Stimulated activated CD4-positive, alpha-beta T cell treated with anti-CD3 and anti-CD28 coated beads, Interleukin-4, amount 100 ng/mL, for 24 hours (primary cell): Measurements from ENCODE around the gene PTPRG.

Source experiments
- DNase-seq: peaks from one replicate; pipeline ENCODE4 v3.0.0-alpha.2; 2020

The PTPRG gene

DNA sequence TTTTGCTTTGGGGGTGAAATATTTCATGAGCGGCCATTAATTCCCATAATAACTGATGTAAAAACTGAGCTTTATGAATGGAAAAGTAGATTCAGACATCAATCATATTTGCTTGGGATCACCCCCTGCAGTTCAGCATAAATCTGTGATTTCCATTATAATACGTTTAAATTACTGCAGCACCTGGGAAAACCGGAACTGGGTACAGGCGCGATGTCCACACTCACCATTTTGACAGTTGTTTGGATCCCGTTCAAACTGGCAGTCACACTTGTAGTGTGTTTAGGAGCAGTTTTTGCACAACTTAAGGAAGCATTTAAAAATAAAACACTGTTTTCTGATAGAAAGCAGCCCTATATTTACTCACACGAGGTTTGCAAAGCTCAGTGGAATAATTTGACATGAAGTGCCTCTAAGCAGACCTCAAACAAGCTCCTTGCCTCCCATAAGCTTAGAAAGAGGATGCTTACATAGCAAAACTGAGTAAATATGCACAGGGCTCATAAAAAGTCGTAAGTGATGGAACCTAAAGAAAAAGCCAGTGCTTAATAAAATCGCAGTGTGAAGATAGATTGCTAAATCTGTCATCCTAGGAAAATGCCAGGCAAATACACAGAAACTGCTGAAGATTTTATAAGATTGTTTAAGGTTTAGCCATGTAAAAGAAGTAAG, 377.6 kb downstream of the PTPRG start:
- no peak for DNase-seq

DNA sequence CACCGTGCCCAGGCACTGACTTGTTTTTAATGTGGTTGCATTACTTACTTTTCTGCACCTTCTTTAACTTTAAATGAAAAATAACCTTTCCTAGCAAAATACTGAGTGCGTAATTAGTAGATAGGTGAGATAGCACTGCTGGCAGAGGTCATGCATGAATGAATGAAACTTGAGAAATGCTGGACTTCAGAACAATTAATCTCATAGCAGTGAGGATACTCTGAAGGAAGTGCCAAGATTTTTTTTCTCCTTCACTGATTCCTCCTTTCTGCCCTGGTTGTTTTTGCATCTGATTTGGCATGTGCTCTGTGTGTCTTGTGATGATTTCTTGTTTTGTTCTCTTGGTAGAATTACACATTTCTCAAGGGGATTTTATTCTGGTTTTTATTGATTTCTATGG, 378.9 kb downstream of the PTPRG start:
- DNase-seq, result no peak

DNA sequence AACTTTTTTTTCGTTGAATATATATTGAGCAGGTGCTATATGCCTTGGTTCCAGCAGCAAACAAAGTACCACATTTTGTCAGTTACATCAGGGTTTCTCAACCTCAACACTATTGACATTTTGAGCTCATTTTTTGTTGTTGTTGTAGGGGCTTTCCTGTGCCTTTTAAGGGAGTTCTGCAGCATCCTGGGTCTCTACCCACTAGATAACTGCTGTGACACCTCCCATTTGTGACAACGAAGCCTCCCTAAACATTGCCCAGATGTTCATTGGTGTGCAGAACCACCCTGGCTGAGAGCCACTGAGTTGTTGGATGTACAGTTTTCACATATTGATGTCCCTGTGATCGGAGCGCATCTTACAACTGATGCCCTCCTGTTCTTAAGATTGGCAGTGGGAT, 382.6 kb downstream of the PTPRG start:
- DNase-seq, result no peak

DNA sequence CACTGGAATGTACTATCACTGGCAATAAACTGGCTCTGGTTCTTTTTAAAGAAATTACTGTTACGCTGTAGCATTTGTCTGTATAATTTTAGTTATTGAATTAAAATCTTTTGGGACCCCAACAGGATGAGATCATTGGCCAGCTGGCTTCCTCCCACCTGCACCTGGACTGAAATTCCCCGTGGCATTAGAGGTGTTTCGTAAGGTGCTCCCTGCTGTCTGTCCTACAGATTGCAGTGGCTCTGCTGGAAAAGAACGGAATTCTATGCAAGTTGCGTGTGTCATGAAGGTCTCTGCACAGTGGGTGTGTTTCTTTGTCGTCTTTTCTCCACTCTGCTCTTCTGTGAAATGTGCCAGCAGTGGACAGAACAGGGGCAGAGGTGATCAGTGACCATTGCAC, 383.4 kb downstream of the PTPRG start:
- no peak for DNase-seq

DNA sequence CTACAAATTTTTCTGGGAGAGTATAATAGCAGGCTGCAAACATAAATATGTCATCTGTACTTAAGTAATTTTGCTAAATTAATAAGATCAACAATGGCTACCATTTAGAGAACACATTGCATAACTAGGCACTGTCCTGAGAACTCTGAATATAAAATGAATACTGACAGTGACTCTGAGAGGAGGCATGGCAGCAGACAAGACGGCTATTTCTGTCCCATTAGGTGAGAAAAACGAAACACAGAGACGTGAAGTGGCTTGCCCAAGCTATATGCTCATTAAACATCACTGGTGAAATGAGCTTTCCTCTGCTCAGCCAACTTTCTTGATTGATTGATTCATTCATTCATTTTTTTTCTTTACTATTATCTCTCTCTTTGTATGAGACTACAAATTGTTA, 384.3 kb downstream of the PTPRG start:
- no peak for DNase-seq

DNA sequence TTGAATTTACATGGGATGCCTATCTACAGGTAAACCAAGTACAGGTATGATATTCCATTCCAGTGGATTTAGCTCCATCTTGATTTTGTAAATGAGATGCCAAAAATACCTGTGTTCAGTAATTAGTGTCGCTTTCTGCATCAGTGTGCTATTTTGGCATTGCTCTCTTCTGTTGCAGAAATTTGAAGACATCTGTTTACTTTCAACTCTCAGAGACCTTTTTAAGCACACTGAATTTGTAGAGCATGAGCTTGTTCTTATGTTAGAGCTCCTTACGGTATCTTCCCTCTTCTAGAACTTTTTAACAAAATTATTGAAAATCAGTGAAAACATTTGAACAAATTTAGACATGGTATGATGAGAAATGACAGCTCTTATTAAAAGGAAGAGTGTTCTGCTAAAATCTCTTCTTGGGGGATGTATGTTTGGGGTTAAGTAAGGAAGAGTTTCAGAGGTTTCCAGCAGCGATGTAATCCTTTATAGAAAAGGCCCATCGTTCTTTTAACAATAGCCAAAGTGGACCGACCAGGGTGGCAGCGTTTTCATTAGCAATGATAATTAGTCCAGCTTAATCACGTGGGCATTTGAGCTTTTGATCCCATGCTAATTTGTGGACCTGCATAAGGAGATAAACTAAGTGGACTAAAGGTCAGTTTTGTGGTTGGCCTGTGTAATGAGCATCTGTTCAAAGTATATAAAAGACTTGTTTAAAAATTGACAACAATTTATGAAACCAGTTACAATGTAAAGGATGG, 385.4 kb downstream of the PTPRG start:
- no peak for DNase-seq

DNA sequence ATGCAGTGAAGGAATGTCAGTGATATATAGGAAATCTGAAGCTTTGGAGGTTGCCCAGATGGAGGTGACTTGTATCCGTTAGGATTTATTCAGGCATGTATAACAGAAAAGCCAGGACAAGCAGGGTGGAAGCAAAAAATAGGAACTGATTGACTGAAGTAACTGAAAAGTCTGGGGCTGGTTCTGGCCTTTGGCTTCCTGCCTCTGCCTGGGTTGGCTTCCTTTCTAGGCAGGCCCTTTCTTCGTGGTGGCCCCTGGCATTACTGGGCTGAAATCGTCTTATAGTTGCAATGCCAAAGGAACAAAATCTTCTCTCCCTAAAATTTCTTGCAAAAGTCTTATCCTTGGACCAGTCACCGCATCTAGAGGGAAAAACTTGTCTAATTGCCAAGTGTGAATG, 386.1 kb downstream of the PTPRG start:
- DNase-seq, result no peak

DNA sequence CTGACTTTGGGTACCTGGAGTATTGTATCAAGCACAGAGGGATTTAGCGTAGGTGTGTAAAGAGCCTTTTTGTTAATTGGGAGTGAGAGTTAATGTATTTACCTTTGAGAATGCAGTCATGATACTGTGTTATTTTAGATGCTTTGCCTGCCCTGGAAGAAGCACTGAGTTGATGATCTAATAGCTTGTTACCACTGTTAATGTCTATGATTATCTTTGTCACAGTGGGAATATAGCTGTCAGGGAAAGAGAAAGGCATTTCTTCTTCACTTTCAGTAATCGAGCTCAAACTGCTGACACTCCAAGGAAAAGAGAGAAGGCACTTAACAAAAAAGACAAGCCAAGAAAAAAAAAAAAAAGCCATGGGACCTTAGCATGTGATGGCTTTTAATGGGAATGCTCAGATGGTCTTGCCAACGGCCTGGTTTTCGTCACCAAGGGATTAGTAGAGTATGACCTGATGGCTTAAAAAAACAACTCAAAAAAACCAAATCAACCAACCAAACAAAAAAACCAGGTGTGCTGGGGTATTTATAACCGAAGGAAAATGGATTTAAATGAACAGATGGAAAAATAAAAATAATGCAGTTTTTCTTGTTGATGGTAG, 387.4 kb downstream of the PTPRG start:
- DNase-seq, result no peak

DNA sequence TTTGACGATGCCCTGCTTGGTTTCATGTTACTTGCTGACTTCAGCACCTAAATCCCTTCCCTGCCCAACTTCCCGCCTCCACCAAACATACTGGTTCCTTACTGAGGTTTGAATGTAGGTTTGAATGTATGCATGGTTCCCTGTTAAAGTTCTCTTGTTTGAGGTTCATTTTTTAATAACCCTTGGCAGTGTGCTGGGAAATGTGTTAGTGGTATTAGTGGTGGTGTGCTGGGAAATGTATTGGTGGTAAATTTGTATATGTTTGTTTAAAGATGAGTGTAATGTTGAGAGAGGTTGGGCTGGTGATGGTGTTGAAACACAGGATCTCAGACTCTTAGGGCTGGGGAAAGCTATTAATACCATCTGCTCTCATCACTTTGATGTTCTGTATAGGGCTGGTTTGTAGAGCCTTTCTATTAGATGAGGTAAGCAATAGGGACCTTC, 392.7 kb downstream of the PTPRG start:
- no peak for DNase-seq

DNA sequence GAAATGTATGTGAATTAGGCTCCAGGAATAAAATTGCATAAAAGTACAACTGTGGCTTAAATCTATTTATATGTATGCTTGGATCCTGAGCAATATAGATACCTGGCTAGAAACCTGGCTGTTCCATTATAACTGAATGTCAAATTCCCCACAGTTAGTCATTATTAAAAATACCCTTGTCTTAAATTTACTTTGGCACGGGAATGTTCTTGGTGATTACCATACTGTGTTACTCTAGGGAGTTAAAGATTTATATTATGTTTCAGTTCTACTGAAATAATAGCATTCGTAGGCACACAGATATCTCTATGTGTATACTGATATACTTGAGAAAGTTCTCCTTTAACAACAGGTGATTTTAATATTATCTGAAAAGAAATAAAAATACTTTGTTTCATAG, 394.1 kb downstream of the PTPRG start:
- no peak for DNase-seq

DNA sequence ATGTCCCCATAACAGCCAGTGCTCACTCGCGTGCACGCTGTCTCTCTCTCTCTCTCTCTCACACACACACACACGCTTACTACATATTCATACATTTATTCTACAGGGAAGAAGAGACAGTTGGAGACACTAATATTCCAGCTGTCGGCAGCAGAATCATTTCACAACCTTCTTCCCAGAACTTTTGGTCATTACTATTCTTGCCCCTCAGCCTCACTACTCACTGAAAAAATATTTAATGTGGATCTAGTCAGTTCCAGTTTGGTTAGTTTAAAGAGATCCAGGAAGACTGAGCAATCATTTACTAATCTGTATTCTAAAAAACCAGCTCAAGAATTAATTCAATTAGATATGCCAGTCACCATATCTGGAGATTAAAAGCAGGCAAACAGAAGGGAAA, 394.9 kb downstream of the PTPRG start:
- no peak for DNase-seq

DNA sequence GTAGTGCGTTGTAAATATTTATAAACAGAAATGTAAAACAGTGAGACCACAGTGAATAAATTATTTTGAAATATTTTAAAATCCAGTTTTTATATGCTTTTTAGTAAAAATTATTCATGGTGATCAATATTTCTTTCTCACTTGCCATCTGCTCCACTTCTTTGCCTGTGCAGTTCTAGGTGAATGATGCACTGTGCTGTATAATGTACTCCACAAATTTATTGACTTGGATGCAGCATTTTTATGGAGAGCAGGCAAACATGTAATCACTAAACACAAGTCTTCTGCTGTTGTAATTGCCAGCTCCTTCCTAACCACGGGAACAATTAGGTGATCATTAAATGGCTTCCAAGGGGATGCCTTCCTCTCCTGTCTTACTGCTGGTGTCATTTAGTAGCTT, 395.9 kb downstream of the PTPRG start:
- no peak for DNase-seq

DNA sequence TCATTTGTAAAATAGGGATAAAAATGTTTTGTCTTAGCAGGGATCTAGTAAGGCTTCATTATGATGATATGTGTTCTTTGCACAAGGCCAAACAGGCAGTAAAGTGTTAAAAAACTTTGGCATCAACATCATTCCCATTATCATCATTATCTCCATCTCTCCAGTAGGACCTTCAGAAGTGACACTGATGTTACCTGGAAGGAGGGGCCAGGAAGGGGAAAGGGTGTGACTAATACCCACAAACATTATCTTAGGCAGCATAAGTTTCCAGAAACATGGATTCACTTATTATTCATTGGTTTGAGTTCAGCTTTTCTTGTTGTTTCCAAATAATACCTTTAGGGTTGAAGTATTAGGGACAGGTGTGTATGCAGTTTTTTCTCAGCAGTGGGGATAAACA, 399.6 kb downstream of the PTPRG start:
- no peak for DNase-seq

DNA sequence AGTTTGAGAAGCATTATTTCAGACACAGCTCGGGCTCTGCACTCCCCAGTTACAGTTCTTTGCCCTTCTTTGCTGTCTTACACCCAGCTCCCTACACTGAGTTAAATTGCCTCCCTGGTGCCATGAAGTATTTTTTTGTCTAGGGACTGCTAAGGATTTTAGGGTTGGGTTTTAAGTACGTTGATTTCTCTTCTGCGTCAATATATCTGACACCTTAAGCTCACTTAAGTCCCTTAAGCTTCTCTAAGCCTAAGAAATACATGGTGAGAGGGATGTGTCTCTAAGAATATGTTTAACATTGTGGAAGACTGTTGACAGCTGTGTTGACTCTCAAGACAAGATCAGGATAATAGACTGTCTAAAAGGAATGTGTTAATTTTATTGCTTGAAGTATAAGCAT, 400.5 kb downstream of the PTPRG start:
- no peak for DNase-seq

DNA sequence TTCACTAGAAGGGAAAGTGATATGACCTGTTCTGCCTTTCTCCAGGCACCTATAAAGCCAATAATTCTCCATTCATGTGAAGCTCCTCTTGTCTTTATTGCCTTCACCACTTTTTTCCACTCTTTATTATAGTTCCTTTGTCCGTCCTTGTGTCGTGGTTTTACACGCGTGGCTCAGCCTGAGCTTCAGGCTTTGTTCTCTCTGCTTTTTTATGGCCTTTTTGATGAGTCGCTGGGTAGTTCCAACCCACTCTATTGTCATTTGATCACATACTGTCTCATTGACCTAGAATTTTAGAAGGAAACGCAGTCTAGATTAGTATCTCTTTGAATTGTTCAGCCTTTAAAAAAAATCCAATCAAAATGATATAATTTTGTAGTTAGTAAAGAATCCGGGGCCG, 403.2 kb downstream of the PTPRG start:
- DNase-seq, result no peak

DNA sequence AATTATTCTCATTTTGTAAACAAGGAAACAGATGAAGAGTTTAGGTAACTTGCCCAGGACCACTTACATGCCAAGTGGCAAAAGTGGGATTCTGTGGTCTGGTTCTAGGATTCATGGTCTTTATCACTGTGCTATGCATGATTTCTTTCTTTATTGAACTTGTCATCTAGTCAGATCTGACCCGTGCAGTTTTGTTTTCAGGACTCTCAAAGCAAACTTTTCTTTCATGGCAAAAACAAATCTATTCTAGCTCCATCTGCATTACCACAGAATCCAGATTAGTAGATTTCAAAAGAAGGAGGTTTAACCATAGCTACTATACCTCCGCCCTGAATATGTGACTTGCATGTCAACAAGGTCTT, 404.4 kb downstream of the PTPRG start:
- DNase-seq, result no peak

DNA sequence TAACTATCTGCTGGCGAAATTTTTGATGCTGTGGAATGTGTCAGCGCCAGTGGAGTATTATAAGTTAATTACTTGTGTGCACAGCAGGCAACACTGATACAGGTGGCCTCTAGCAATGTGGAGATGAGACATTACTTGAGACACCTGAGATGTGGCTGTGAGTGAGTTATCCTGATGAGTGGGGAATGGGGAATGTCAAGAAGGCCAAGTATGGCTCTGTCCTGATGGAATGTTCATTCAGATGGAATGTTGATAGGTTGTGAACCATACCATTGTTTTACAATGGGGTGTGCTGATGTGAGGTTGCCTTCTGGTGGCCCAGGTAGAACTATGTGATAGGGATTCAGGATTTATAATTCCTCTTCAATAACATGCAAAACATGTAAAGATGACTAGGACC, 404.8 kb downstream of the PTPRG start:
- DNase-seq, result no peak

DNA sequence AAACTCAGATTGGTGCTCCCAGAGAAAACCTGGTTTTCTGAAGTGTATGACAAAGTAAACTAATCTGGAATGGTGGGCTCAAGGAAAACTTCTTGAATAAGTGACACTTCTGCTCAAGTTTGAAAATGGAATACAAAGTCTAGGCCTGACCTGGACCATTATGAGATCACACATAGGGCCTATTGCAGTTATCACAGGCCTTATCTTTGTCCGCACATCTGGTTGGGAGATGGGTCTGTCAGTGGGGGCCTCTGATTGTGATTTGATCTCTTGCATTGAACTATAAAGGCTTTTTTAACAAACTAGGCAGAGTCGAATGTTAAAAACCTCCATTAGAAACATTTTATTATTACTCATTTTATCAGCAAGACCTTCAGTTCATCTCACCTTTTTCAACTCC, 405.6 kb downstream of the PTPRG start:
- no peak for DNase-seq

DNA sequence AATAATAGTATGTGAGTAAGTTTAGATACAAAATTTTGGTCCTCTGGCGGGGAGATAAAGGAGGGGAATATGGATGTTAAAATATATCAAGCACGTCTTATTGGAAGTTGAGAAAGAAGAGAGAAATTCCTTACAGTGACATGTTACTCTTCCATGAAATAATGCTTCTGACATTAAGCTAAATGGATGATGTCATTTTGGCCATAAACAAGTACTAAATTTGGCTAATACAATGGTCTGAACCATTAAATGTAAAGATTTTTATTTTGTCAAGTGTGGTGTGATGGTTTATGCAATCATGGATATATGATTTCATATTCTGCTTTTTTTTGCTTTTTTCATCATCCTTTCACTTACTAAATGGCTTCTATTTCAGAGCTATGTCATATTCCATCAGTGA, 406.6 kb downstream of the PTPRG start:
- no peak for DNase-seq

DNA sequence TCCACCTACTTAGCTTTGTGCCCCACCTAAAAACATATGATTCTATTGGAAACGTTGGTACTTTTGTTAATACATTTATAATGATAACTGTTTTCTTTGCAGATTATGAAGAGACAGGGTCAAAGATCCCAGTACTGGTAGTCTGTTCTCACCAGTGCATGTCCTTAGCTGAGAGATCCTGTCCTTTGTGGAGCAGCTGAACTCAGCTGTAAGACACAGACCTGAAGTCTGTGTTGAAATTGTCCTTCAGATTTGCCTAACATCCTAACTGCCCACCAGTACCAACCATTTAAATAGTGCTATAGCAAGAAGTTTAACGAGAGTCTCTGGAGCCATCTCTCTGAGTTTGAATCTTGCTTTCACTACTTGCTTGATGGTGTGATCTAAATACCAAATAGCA, 413.3 kb downstream of the PTPRG start:
- DNase-seq, result no peak

DNA sequence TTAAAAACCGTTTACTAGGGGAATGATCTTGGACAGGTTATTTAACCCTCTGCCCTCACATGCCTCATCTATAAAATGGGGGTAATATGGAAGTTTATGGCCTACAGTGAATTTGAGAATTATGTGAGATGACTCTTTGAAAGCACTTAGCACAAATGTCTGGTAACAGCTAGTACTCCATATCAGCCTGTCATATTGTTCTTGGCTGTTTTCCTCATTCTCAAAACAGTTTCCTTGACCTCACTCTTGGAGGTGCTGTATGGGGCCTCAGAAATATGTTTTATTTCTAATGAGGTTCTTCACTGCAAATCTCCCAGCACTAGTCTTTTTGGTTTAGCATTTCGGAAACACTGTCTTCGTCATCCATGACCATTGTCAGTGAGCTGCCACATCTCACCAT, 413.8 kb downstream of the PTPRG start:
- no peak for DNase-seq

DNA sequence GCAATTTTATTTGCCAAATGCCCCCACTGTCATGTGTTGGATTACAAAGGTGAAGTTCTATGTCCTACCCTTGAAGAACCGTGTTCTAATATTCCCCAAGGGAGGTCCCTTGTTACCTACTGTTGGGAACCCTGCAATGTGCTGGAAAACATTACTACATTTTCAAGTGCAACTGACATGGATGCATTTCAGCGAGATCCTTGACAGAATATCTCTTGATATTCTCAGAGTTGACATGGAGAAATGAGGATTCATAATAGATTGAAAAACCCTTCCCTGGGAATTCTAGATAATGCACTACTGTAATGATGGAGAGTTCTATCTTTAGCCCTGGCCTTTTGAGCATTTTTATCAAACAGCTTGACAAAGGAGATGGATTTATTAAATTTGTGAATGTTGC, 414.6 kb downstream of the PTPRG start:
- no peak for DNase-seq

DNA sequence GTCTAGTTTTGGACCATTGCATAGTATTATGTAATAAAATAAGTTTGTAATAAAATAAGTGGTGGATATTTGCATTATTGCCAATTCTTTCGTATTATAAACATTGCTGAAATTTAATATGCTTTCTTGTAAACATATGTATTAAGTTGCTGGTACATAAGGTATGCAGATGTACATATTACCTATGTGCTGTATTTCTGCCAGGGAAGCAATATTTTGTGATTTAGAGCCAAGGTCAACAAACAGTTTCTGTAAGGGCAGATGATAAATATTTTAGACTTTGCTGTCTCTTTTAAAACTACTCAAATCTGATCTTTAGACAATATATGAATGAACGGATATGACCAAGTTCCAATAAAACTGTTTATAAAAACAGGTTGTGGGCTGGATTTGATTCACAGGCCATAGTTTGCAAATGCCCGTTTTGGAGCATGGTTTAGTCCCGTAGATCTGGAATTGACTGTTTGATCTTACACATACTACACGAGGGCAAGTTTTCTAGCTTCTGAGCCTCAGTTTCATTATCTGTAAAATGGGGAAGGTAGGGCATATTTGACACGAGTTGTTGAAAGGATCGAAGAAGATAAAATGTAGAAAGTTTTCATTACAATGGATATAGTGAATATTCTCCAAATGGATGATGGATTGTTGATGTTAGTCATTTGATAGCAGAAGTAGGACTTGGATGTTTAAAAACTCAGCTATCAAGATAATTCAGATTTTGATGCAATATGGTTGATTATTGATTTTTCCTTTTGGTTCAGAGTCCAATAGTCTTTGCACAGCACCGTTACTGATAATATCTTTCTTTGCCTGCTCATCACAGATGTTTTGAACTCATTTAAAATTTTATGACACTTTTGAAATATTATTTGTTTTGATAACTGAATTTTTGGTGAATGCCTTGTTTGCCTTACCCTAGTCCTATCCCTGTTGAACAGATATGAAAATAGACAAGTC, 417.4 kb downstream of the PTPRG start:
- DNase-seq, result no peak
